DMS153 treated with DMSO at 0.1 percent for 48 hours (cell line): Measurements from ENCODE around the gene MACROD2.

Experiments used
- DNase-seq: peaks from one replicate; lab custom pipeline; 2025; ENCODE audit not compliant: unreplicated experiment; lab: John Stamatoyannopoulos, UW

MACROD2 gene

GRCh38 chr20:15623215-15623614, 1627.9 kb downstream of the MACROD2 start:
- no peak for DNase-seq

GRCh38 chr20:15625981-15626380, 1630.7 kb downstream of the MACROD2 start:
- DNase-seq: no peak

GRCh38 chr20:15627089-15627488, 1631.8 kb downstream of the MACROD2 start:
- no peak for DNase-seq

GRCh38 chr20:15627501-15627903, 1632.2 kb downstream of the MACROD2 start:
- no peak for DNase-seq

GRCh38 chr20:15628851-15629353, 1633.6 kb downstream of the MACROD2 start:
- DNase-seq: no peak

GRCh38 chr20:15630360-15630759, 1635.0 kb downstream of the MACROD2 start:
- no peak for DNase-seq

GRCh38 chr20:15632680-15633079, 1637.4 kb downstream of the MACROD2 start:
- DNase-seq: no peak

GRCh38 chr20:15634102-15634501, 1638.8 kb downstream of the MACROD2 start:
- no peak for DNase-seq

- DNase-seq: no peak
These were observed 1642.2 kb downstream of the MACROD2 start for GRCh38 chr20:15637546-15637945.

GRCh38 chr20:15637950-15638754, 1642.8 kb downstream of the MACROD2 start:
- no peak for DNase-seq

GRCh38 chr20:15638816-15639215, 1643.5 kb downstream of the MACROD2 start:
- no peak for DNase-seq

GRCh38 chr20:15639839-15640238, 1644.5 kb downstream of the MACROD2 start:
- no peak for DNase-seq

GRCh38 chr20:15642109-15642508, 1646.8 kb downstream of the MACROD2 start:
- no peak for DNase-seq

GRCh38 chr20:15642676-15643075, 1647.4 kb downstream of the MACROD2 start:
- no peak for DNase-seq

GRCh38 chr20:15643713-15644112, 1648.4 kb downstream of the MACROD2 start:
- no peak for DNase-seq

GRCh38 chr20:15645816-15646215, 1650.5 kb downstream of the MACROD2 start:
- no peak for DNase-seq

GRCh38 chr20:15653396-15654207, 1658.3 kb downstream of the MACROD2 start:
- DNase-seq: no peak

- peak; percentile 28 for DNase-seq
These were observed 1658.9 kb downstream of the MACROD2 start for GRCh38 chr20:15654208-15654649.

- DNase-seq: no peak
These were observed 1660.1 kb downstream of the MACROD2 start for GRCh38 chr20:15655295-15655874.

GRCh38 chr20:15656124-15656523, 1660.8 kb downstream of the MACROD2 start:
- DNase-seq: no peak

- no peak for DNase-seq
These were observed 1663.0 kb downstream of the MACROD2 start for GRCh38 chr20:15658295-15658694.
